Ovary (tissue), 10 donors: ENCODE results near the gene SLC17A6. TPM values are rescaled to one million over a fixed set of nuclear protein-coding genes. Genes with fewer than 3 reads are reported as not detected.

Source experiments
- DNase-seq, 5 donors: peaks; one replicate each; pipeline ENCODE4 v3.0.0-alpha.2; 2019 to 2020
- H3K27ac ChIP-seq, 2 donors: fragments of 200-600 bp; one replicate each; pipeline versions ENCODE4 v1.5.1 to v1.8.0; 2019 to 2022
- H3K27me3 ChIP-seq: fragments of 200-600 bp; one replicate; pipeline ENCODE4 v1.8.0; 2022
- H3K36me3 ChIP-seq: fragments of 200-600 bp; sonication (generic); one replicate; pipeline ENCODE4 v1.5.1; 2019
- H3K4me1 ChIP-seq: one replicate; pipeline ENCODE4 v1.8.1; 2013; ENCODE audit warnings: mild to moderate bottlenecking, moderate library complexity; ENCODE audit not compliant: insufficient read depth
- H3K4me3 ChIP-seq: fragments of 200-600 bp; sonication (generic); one replicate; pipeline ENCODE4 v1.5.1; 2017
- H3K9me3 ChIP-seq, 2 donors: fragments of 200-600 bp in 1 of 2; sonication (generic) in 1 of 2; one replicate each; pipeline versions ENCODE4 v1.5.1 to v1.8.1; 2013 to 2019; ENCODE audit warnings: mild to moderate bottlenecking in 1 of 2, moderate library complexity in 1 of 2
- CTCF ChIP-seq, 3 donors: fragments of 450-650 bp in 2 of 3; fragments of 200-600 bp in 1 of 3; IDR thresholded peaks; one replicate each; pipeline versions ENCODE4 v1.5.1 to v1.8.0; 2016 to 2022; ENCODE audit warnings: antibody characterized with exemption in 3 of 3, mild to moderate bottlenecking in 1 of 3
- EP300 ChIP-seq: sonication (generic); formaldehyde crosslinking; IDR thresholded peaks from one replicate; pipeline ENCODE4 v1.6.1; 2017; ENCODE audit warnings: antibody characterized with exemption
- POLR2A ChIP-seq: fragments of 450-650 bp; IDR thresholded peaks from one replicate; pipeline ENCODE4 v1.6.1; 2017; ENCODE audit warnings: antibody characterized with exemption, mild to moderate bottlenecking, moderate library complexity
- WGBS, 3 donors: extraction: QIAGEN DNeasy Blood & Tissue Kit in 1 of 3; methylation state at CpG; one replicate each; pipeline versions ENCODE4 v1.1.5 to v1.1.7; 2013 to 2017; 5-methylcytosine and 5-hydroxymethylcytosine counted together
- intact Hi-C, 4 donors: fragments of 100-400 bp; cut with DNase I; formaldehyde crosslinking; loops; one replicate each; pipeline versions ENCODE4 v1.11.0 to v1.15.1; 2022 to 2023
- long read RNA-seq, 3 donors: library from polyadenylated mRNA in 2 of 3; unstranded in 2 of 3; transcript quantifications; one replicate each; pipeline ENCODE4 v2.0.0 and lab custom pipeline, GENCODE V29; 2021 to 2026
- polyA plus RNA-seq, 2 donors: library from polyadenylated mRNA; stranded (reverse); fragments of 200-250 nt in 1 of 2; fragments of 350-450 nt in 1 of 2; fragmentation: Illumina TruSeq in 1 of 2; extraction: RNeasy Lipid Tissue Mini Kit (QIAGEN cat#74804) in 1 of 2; gene quantifications; one replicate each; pipeline ENCODE4 v1.2.3, GENCODE V29; 2013 to 2014
- total RNA-seq, 7 donors: library from RNA; depleted of rRNA in 2 of 7; stranded (reverse); fragments of >200 nt in 2 of 7; fragmentation: NEBNext Ultra II Directional in 3 of 7; extraction: Animal tissue kit (Norgen Biotek cat#: 25700) in 3 of 7; gene quantifications; one replicate each; pipeline versions ENCODE4 v1.1.0 to v1.2.4, GENCODE V29; 2016 to 2023
- donor health status: DM: no; HTN: no; CAD: no; lungs with moderate emphysema.
- donor health status: DM: no; HTN: no; CAD: no.
- donor health status: Bipolar disorder and iron deficiency.
- donor health status: DM: yes; HTN: yes; CAD: no.
- donor health status: DM: no; HTN: no; CAD: no.
- donor health status: DM: yes; HTN: yes; CAD: no.

SLC17A6 gene
- total RNA-seq (not detected), polyA plus RNA-seq (not detected)
- long read RNA-seq, donor 1, result 0 reads
- long read RNA-seq, donor 2, result 0 reads
- long read RNA-seq, donor 3, result 0 reads

DNA sequence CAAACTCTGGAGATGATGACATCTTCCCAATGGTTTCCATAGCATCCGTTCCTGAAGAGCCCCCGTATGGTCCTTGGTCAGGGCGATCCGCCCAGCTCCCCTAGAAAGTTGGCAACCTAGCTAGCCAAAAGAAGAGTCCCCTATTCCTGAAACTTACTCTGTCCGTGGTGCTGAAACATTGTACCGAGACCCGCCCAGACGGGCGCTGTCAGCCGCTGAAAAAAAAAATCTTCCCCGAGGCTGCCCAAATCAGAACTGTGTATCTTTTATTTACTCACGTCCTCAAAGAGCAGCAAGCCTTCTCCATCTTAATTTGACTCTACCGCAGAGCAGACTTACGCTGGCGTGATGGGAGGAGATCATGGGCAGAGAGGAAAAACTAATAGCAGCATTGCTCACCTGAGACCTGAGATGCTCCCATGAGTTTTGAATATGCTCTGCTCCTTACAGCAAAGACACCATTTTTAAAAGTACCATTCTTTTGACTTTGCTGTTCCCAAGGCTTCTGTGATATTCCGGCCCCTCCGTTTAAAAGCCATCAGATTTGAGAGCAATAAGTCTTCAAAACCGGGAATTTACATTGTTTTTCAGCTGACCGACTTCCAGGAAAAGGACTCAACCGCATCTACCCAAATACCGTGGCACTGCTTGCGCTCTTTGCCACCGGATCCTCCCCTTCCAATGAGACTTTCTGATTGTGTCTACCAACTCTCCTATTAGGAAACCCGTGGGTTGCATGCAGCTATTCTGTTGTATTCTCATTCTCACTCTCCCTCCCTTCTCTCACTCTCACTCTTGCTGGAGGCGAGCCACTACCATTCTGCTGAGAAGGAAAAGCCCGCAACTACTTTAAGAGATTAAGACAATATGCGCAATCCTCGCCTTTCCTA is at the start of gene SLC17A6:
TSS of gene SLC17A6 (plus strand) at position 786 of the 890 bp plus-strand sequence. CDS start 153 bp downstream, outside the sequence.
- intact Hi-C loops, result no loop called here
- no peak for DNase-seq
- Histone ChIP-seq H3K27me3 (no peaks in the 10 kb centered on the region), H3K4me3 (no peak within 1 kb of the TSS), H3K36me3 (no peaks in the 10 kb centered on the region), H3K9me3 (no peaks in the 10 kb centered on the region), H3K27ac (no peak within 1 kb of the TSS), H3K4me1 (no peaks in the 10 kb centered on the region)
- 2 to 5% (median 3%) methylated on average over 28 of the region's 28 CpGs for WGBS, 3 donors
- no peak for TF ChIP-seq POLR2A
- TF ChIP-seq CTCF (IDR thresholded peaks at IDR 0.05), result no peak

- TF ChIP-seq CTCF (IDR thresholded peaks at IDR 0.05), result no peak
- TF ChIP-seq EP300, result no peak
- TF ChIP-seq POLR2A, result no peak
- no peaks in the 10 kb centered on the region for H3K27me3 ChIP-seq
- intact Hi-C loops, result no loop called here
- H3K4me3 ChIP-seq, result no peak overlapping the region
- H3K4me1 ChIP-seq, result no peaks in the 10 kb centered on the region
- no peak for DNase-seq
- H3K36me3 ChIP-seq, result no peaks in the 10 kb centered on the region
- no peaks in the 10 kb centered on the region for H3K9me3 ChIP-seq
- no peak overlapping the region for H3K27ac ChIP-seq
Observed at GRCh38 chr11:22302368-22302767, 35.8 kb upstream of the SLC17A6 start.

DNA sequence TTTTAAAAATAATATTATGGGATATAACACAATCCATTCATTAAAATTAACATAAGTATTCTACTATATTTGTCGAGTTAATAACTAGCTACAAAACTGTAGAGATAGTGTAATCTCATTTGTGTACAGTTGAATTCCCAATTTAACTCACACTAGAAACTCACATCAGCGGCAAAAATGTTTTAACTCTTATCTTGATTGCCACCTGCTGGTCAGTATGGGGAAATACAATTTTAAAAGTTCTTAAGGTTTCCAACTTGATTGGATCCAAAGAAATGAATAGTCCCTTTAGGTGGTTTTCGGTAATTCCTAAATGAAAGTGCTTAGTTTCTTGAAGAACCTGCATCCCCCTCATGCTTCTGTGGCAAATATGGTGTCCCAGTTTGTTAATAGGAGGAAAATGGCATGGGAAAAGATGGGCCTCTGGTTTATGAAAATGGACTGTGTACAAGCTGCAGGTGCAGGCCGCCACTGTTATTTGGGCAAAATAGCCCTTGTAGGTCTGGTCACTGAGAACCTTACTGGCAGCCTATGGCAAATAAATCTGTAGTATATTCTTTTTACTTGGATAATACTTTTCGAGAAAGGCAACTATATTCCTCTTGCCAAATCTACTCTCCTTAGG is 33.7 kb upstream of the SLC17A6 start:
- Histone ChIP-seq H3K9me3 (no peaks in the 10 kb centered on the region), H3K36me3 (no peaks in the 10 kb centered on the region), H3K27ac (no peak overlapping the region), H3K4me1 (no peaks in the 10 kb centered on the region), H3K4me3 (no peak overlapping the region), H3K27me3 (no peaks in the 10 kb centered on the region)
- TF ChIP-seq CTCF (IDR thresholded peaks at IDR 0.05) (no peak), POLR2A (no peak), EP300 (no peak)
- intact Hi-C loops, result no loop called here
- 43 to 46% (median 43%) methylated on average over 5 of the region's 5 CpGs for WGBS, 3 donors
- DNase-seq, result no peak

- 84 to 88% (median 85%) methylated on average over 15 of the region's 15 CpGs for WGBS, 3 donors
Observed at GRCh38 chr11:22317656-22318055, 20.5 kb upstream of the SLC17A6 start.

More at GRCh38 chr11:22317656-22318055, 20.5 kb upstream of the SLC17A6 start:
- Histone ChIP-seq H3K27ac (no peak overlapping the region), H3K36me3 (no peaks in the 10 kb centered on the region), H3K9me3 (no peaks in the 10 kb centered on the region), H3K27me3 (no peaks in the 10 kb centered on the region), H3K4me3 (no peak overlapping the region), H3K4me1 (no peaks in the 10 kb centered on the region)
- no peak for DNase-seq
- intact Hi-C loops, result no loop called here
- TF ChIP-seq EP300, result no peak
- no peak for TF ChIP-seq POLR2A
- TF ChIP-seq CTCF (IDR thresholded peaks at IDR 0.05), result no peak
